AG09309 (cell line): ENCODE data around the gene ADAM8.

ENCODE experiments used
- DNase-seq: peaks from one replicate; pipeline ENCODE4 v3.0.0-alpha.2; 2010; ENCODE audit warnings: low read depth
- H3K4me3 ChIP-seq: 2 replicates; pipeline ENCODE4 v1.5.1; 2011; ENCODE audit warnings: mild to moderate bottlenecking, low read depth, low read length, moderate library complexity; ENCODE audit not compliant: control insufficient read depth
- CTCF ChIP-seq: IDR thresholded peaks from 2 replicates; pipeline ENCODE4 v1.5.1; 2011; ENCODE audit warnings: mild to moderate bottlenecking, low read depth, low read length, inconsistent platforms; ENCODE audit not compliant: insufficient read depth, control insufficient read depth; ENCODE audit errors: missing control alignments

ADAM8 gene

GRCh38 chr10:133249975-133250754 lies 26.5 kb downstream of the ADAM8 start:
- DNase-seq, result no peak
- no peak for TF ChIP-seq CTCF
- H3K4me3 ChIP-seq, result no peak overlapping the region

GRCh38 chr10:133249094-133249780 lies 27.4 kb downstream of the ADAM8 start:
- H3K4me3 ChIP-seq, result no peak overlapping the region
- no peak for TF ChIP-seq CTCF
- no peak for DNase-seq

GRCh38 chr10:133248334-133248715 lies 28.3 kb downstream of the ADAM8 start:
- TF ChIP-seq CTCF, result no peak
- no peak for DNase-seq
- H3K4me3 ChIP-seq, result no peak overlapping the region

- no peak overlapping the region for H3K4me3 ChIP-seq
- no peak for DNase-seq
- TF ChIP-seq CTCF, result no peak
Observed at GRCh38 chr10:133247681-133248333, 28.9 kb downstream of the ADAM8 start.

GRCh38 chr10:133246236-133246626 lies 30.4 kb downstream of the ADAM8 start:
- no peak for DNase-seq
- no peak for TF ChIP-seq CTCF
- no peak overlapping the region for H3K4me3 ChIP-seq

- TF ChIP-seq CTCF, result no peak
- no peak for DNase-seq
Observed at GRCh38 chr10:133245439-133246235, 31.0 kb downstream of the ADAM8 start.

More at GRCh38 chr10:133245439-133246235, 31.0 kb downstream of the ADAM8 start:
- H3K4me3 ChIP-seq, result no peak overlapping the region
